Measurements from ENCODE around the gene LECT2.

The LECT2 gene

GRCh38 chr5:135978212-135978631, 23.4 kb upstream of the LECT2 start:
- DNase-seq = no peak

DNA sequence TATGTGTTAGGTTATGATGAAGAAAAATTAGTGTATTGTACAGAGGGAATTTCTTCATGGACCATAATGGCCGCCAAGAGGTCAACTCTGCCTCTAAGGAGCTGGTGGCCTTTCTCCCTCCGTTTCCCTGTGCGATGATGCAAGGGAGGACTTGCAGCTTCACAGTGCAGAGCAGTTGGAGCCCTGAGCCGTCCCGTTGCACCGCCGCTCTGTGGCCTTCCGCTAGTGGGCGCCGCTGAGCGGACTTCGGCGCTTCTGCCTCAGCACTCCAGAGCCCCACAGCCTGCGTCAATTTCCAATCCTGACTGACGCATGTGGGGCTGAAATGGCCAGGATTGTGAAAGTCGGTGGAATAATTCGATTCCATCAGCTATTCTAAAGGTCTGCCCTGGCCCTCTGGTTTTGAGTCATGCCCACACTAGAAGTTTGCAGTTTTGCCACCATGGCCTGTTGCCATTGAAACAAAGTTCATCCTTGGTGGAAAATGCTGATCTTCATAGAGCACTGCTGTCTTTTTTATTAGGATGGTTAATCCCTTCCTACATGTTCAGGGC, 22.7 kb upstream of the LECT2 start:
- DNase-seq = peak; percentile 71

GRCh38 chr5:135976216-135976615, 21.4 kb upstream of the LECT2 start:
- DNase-seq = no peak

- no peak for DNase-seq
Measured at GRCh38 chr5:135975122-135975521, 20.3 kb upstream of the LECT2 start.

GRCh38 chr5:135974021-135974600, 19.3 kb upstream of the LECT2 start:
- no peak for DNase-seq

DNA sequence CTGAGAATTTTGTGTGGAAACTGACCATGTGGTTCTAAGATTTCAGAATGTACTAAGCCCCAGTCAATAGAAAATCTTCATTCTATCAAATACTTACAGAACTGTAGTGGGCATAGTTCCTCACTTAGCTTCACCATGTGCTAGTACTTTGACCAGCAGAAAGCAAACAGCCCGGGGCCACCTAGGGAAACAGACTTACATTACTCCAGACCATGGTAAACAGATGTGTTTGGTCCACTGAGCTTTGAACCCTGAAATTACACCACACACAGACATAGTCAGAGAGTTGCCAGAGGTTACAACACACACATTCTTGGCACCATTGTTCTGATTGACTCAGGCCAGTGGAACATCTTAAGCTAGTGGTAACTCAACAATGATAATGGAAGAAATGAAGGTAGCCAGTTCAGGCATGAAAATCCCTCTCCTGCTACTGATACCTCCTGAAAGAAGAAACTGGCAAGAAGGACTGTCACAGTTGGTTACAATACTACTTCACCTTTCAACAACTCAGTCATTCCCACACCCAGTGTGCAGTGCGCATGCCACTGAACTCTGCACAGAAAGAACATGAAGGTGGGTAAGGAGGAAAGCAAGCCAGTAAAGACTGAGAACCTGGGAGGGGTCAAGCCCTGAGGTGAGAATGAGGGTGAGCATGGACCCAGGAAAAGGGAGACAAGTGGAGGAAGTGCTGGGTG, 18.7 kb upstream of the LECT2 start:
- no peak for DNase-seq

GRCh38 chr5:135971701-135972100, 16.9 kb upstream of the LECT2 start:
- DNase-seq = no peak

DNA sequence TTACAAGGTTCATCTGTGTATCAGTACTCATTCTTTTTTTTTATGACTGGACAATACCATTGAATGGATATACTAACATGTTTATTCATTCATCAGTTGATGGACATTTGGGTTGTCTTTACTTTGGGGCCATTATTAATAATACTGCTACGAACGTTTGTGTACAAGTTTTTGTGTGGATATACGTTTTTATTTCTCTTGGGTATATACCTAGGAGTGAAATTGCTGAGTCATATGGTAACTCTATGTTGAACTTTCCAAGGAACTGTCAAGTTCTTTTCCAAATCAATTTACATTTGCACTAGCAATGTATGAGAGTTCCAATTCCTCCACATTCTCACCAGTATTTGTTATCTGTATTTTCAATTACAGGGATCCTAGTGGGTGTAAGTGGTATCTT, 12.0 kb upstream of the LECT2 start:
- DNase-seq = no peak

DNA sequence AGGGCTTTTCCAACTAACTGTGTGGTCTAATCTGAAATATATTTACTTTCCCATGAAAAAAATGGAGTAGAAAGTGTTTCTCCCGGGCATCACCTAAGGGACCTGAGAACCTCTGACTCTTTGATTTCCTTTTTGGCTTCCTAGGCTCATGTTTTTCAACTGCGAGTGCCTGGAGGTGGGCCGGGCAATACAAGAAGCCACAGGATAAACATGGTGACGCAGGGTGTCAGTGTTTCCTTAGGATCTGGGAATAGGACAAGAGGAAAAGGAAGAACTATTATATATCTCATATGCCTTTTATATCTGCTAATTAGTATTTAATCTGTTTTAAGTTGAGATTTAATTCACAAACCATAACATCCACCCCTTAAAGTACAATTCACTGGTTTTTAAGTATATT, 11.4 kb upstream of the LECT2 start:
- DNase-seq = no peak

- no peak for DNase-seq
Measured at GRCh38 chr5:135965504-135965903, 10.7 kb upstream of the LECT2 start.

- DNase-seq = no peak
Measured at GRCh38 chr5:135964670-135965320, 10.0 kb upstream of the LECT2 start.

DNA sequence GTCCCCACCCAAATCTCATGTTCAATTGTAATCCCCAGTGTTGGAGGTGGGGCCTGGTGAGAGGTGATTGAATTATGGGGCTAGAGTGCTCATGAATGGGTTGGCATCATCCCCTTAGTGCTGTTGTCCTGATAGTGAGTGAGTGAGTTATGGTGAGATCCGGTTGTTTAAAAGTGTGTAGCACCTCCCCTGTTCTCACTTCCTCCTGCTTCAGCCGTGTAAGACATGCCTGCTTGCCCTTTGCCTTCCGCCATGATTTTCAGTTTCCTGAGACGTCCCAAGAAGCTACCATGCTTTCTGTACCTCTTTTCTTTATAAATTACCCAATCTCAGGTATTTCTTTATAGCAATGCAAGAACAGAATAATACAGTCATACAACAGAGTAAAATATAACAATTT, 742 bp upstream of the LECT2 start:
- no peak for DNase-seq

DNA sequence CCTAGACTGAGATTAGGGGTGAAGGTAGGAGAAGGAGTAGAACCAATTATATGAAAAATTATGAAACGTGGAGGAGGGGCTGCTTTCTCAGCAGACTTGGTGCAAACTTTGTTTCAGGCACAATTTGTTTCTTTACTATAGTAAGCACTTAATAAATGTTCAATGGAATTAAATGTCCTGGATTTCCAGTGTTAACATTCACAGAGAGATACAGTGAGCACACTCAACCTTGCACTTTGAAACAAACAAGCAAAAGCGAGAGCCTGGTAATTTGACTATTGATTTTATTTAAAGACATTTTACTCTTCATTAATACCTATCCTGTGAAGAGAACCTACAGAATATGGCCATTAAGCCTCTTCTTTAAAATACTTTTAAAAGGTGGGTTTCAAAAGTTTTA, 933 bp downstream of the LECT2 start:
- DNase-seq = no peak

GRCh38 chr5:135952683-135953082, 2.1 kb downstream of the LECT2 start:
- no peak for DNase-seq

DNA sequence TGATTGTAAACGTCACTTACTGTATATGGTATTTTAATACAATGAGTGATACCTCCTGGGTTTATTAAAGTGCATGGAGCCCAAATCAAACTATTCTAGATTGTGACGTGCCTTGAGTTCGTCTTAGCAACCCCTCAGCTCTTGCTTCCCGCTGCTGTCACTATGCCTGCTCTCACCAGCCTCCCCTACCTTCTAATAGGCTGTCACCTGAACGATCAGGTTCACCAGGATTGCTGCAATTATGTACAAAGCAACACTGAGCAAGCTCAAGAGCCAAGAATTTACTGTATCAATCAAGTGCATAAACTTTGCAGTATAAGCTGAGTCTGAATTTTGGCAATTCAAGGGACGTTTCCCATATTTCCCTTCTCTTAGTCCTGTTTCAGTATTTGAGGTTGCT, 3.0 kb downstream of the LECT2 start:
- no peak for DNase-seq

GRCh38 chr5:135951257-135951656, 3.5 kb downstream of the LECT2 start:
- DNase-seq = no peak

GRCh38 chr5:135950611-135951010, 4.2 kb downstream of the LECT2 start:
- no peak for DNase-seq

- DNase-seq = no peak
Measured at GRCh38 chr5:135944967-135945560, 9.7 kb downstream of the LECT2 start.

- DNase-seq = no peak
Measured at GRCh38 chr5:135944564-135944963, 10.2 kb downstream of the LECT2 start.

DNA sequence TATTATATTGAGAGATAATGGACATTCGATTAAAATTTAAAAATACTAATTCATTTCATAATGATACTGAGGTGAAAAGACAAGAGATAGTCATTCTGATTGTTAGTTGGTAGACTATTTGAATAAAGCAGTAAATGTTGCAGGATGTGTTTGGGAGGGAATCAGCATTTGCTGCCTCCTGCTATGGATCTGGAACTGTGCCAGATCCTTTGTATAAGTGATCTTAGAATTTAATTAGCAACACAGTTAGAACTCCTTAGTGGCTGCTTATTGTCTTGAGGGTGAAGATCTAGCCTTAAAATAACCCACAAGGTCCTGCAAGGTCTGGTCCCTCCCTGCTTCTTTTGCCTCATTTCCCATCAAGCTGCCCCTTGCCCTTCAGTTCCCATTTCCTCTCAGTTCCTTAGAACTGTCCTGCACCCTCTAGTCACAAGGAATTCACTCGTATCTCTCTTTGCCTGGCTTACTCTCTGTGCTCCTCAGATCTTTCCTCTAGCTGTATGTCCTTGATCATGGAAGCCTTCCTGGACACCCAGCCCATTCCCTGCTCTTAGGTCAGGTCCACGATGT, 12.5 kb downstream of the LECT2 start:
- DNase-seq = no peak

- DNase-seq = no peak
Measured at GRCh38 chr5:135941711-135942110, 13.1 kb downstream of the LECT2 start.

GRCh38 chr5:135937245-135937911, 17.4 kb downstream of the LECT2 start:
- DNase-seq = no peak

DNA sequence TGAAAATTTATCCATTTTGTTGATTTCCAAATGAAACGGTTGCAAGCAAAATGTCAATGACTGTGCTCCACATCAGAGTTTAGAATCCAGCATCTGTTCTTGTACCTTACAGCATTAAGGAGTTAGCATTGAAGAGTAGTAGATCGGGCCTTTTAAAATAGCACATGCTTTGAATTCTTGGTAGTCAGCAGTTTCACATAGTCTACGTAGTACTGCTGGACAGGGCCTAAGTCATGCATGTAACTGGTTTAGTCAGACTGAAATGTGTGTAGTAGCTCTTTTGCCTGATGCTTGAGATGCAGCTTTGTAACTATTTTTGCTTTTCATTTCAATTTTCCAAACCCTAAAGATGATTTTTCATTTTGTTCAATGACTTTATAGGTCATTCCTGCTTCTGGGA, 19.8 kb downstream of the LECT2 start:
- DNase-seq = no peak
